HEK293 (cell line): ENCODE data around the gene PLEKHG4B.
A peak's percentile ranks its signal among the peaks of the same experiment; 100 is the strongest.
"Not testable (repeated sequence)": the region's sequence is repeated elsewhere in the genome, so short reads cannot be mapped to it uniquely, and the experiment has no call there.

ENCODE experiments used
- CTCF ChIA-PET: fragments of 350-600 bp; formaldehyde crosslinking; extraction: SDS; loops from one replicate; lab custom pipeline; 2021; ENCODE audit warnings: antibody characterized with exemption; lab: Yijun Ruan, JAX
- POLR2A ChIA-PET: fragments of 300-600 bp; formaldehyde crosslinking; extraction: SDS; loops from one replicate; lab custom pipeline; 2020; ENCODE audit warnings: antibody characterized with exemption, inconsistent platforms; lab: Yijun Ruan, JAX
- H3K27ac ChIP-seq: fragments of 200-500 bp; sonication (Bioruptor generic); 2 replicates; pipeline ENCODE4 v1.5.1; 2014; ENCODE audit warnings: low read depth, low read length, control low read depth, inconsistent platforms; ENCODE audit errors: extremely low read depth
- H3K36me3 ChIP-seq, 2 experiments: fragments of 200-500 bp in 1 of 2; sonication (Bioruptor generic) in 1 of 2; 1 replicate in 1 of 2; 2 replicates in 1 of 2; pipeline ENCODE4 v1.5.1; 2014 to 2017; ENCODE audit warnings: inconsistent platforms in 2 of 2, low read length in 2 of 2; ENCODE audit not compliant: control insufficient read depth in 2 of 2, insufficient read depth in 1 of 2
- H3K4me1 ChIP-seq: fragments of 200-500 bp; sonication (Bioruptor generic); 2 replicates; pipeline ENCODE4 v1.5.1; 2014; ENCODE audit warnings: mild to moderate bottlenecking, low read length, inconsistent platforms; ENCODE audit not compliant: control insufficient read depth, insufficient read depth
- H3K4me3 ChIP-seq: 2 replicates; pipeline ENCODE4 v1.5.1; 2011; ENCODE audit warnings: low read depth, mild to moderate bottlenecking, control low read depth, low read length, moderate library complexity
- H3K9me3 ChIP-seq: fragments of 200-500 bp; sonication (Bioruptor generic); 2 replicates; pipeline ENCODE4 v1.5.1; 2014; ENCODE audit warnings: low read depth, low read length, inconsistent platforms; ENCODE audit not compliant: control insufficient read depth, insufficient read depth
- SP7 ChIP-seq: fragments of 450-650 bp; formaldehyde crosslinking; IDR thresholded peaks from 2 replicates; pipeline ENCODE4 v1.5.1; 2016; ENCODE audit warnings: missing biosample characterization, missing genetic modification characterization
- ZNF341 ChIP-seq: fragments of 450-650 bp; formaldehyde crosslinking; IDR thresholded peaks from 2 replicates; pipeline ENCODE4; 2016; ENCODE audit warnings: low read depth, missing biosample characterization, missing genetic modification characterization
- ZNF48 ChIP-seq: fragments of 450-650 bp; formaldehyde crosslinking; IDR thresholded peaks from 2 replicates; pipeline ENCODE4 v1.5.1; 2016; ENCODE audit warnings: missing biosample characterization, missing genetic modification characterization
- ZNF596 ChIP-seq: fragments of 450-650 bp; IDR thresholded peaks from 2 replicates; pipeline ENCODE4 v1.5.0; 2018; ENCODE audit warnings: missing biosample characterization, mild to moderate bottlenecking, missing genetic modification characterization, moderate library complexity
- ZNF600 ChIP-seq: fragments of 450-650 bp; formaldehyde crosslinking; IDR thresholded peaks from 2 replicates; pipeline ENCODE4 v1.5.1; 2016; ENCODE audit warnings: missing biosample characterization, missing genetic modification characterization
- ZNF768 ChIP-seq: fragments of 450-650 bp; formaldehyde crosslinking; IDR thresholded peaks from 2 replicates; pipeline ENCODE4 v1.5.1; 2018; ENCODE audit warnings: missing biosample characterization, mild to moderate bottlenecking, missing genetic modification characterization
- ZXDB ChIP-seq: fragments of 450-650 bp; formaldehyde crosslinking; IDR thresholded peaks from 2 replicates; pipeline ENCODE4 v1.5.1; 2016; ENCODE audit warnings: missing biosample characterization, missing genetic modification characterization
- TF ChIP-seq, protein P1 (sequence below): fragments of 450-650 bp; formaldehyde crosslinking; IDR thresholded peaks from 2 replicates; pipeline ENCODE4 v1.5.1; 2017; ENCODE audit warnings: missing biosample characterization, missing genetic modification characterization
- TF ChIP-seq, protein P2 (sequence below): fragments of 450-650 bp; formaldehyde crosslinking; IDR thresholded peaks from 2 replicates; pipeline ENCODE4 v1.5.1; 2017; ENCODE audit warnings: missing biosample characterization, missing genetic modification characterization
- TF ChIP-seq, protein P3 (sequence below): IDR thresholded peaks from 2 replicates; pipeline ENCODE4 v1.6.1; 2011; ENCODE audit warnings: mild to moderate bottlenecking, low read depth, low read length, borderline replicate concordance
- TF ChIP-seq, protein P4 (sequence below): fragments of 450-650 bp; formaldehyde crosslinking; IDR thresholded peaks from 2 replicates; pipeline ENCODE4 v1.5.1; 2016; ENCODE audit warnings: missing biosample characterization, missing genetic modification characterization
- TF ChIP-seq, protein P5 (sequence below): fragments of 450-650 bp; formaldehyde crosslinking; IDR thresholded peaks from 2 replicates; pipeline ENCODE4 v1.5.1; 2016; ENCODE audit warnings: missing biosample characterization, missing genetic modification characterization

Gene PLEKHG4B

DNA sequence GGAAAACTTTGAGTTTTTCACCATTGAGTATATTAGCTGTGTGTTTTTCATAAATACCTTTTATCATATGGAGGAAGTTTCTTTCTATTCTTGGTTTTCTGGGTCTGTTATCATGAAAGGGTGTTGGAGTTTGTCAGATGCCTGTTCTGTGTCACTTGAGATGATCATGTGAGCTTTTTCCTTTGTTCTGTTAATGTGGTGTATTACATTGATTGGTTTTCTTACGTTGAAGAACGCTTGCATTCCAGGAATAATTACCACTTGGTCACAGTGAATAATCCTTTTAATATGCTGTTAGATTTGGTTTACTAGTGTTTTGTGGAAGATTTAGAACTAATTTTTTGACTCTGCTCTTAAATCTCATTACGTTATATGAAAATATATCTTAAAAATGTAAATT is 7.8 kb downstream of the PLEKHG4B start:
- Histone ChIP-seq H3K4me3 (no peak overlapping the region), H3K4me1 (no peaks in the 10 kb centered on the region), H3K27ac (no peak overlapping the region), H3K9me3 (no peaks in the 10 kb centered on the region), H3K36me3 (no peaks in the 10 kb centered on the region)
- no peak for TF ChIP-seq ZNF596 (tag by site-specific recombination)
- TF ChIP-seq ZXDB (tag by site-specific recombination) = no peak
- TF ChIP-seq, protein P1, sequence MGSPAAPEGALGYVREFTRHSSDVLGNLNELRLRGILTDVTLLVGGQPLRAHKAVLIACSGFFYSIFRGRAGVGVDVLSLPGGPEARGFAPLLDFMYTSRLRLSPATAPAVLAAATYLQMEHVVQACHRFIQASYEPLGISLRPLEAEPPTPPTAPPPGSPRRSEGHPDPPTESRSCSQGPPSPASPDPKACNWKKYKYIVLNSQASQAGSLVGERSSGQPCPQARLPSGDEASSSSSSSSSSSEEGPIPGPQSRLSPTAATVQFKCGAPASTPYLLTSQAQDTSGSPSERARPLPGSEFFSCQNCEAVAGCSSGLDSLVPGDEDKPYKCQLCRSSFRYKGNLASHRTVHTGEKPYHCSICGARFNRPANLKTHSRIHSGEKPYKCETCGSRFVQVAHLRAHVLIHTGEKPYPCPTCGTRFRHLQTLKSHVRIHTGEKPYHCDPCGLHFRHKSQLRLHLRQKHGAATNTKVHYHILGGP (tag by site-specific recombination) = peak; percentile 65; the same call in 1 of the 2 replicates
- TF ChIP-seq, protein P2, sequence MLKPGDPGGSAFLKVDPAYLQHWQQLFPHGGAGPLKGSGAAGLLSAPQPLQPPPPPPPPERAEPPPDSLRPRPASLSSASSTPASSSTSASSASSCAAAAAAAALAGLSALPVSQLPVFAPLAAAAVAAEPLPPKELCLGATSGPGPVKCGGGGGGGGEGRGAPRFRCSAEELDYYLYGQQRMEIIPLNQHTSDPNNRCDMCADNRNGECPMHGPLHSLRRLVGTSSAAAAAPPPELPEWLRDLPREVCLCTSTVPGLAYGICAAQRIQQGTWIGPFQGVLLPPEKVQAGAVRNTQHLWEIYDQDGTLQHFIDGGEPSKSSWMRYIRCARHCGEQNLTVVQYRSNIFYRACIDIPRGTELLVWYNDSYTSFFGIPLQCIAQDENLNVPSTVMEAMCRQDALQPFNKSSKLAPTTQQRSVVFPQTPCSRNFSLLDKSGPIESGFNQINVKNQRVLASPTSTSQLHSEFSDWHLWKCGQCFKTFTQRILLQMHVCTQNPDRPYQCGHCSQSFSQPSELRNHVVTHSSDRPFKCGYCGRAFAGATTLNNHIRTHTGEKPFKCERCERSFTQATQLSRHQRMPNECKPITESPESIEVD (tag by site-specific recombination) = peak; percentile 70
- TF ChIP-seq SP7 (tag by site-specific recombination) = 0 out of 2 replicates have a peak, but pooled peaks have one; percentile 13
- ChIA-PET CTCF (no interaction called here), POLR2A (no interaction called here)

DNA sequence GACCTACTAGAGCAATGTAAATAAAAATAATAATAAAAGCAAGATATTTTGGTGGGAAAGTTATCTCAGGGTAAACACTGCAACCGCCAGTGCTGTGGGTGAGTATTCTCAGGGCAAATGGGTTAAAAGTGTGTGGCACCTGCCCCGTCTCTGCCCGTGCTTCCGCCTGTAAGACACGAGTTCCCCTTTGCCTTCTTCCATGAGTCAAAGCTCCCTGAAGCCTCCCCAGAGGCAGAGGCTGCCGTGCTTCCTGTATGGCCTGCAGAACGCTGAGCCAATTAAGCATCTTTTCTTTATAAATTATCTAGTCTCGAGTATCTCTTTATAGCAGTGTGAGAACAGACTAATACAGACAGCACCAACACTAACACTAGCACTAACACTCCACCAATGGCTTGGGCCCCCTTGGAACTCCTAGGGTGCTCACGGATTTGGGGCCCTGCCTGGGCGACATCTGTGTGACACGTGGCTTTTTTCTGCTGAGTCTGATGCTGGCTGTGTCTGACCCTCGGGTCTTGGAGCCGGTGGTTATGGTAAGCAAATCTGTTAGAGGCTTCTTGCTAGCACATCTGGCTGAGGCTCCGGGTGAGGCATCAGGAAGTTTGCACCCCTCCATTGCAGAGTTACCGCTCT is 10.6 kb downstream of the PLEKHG4B start:
- Histone ChIP-seq H3K4me1 (no peaks in the 10 kb centered on the region), H3K27ac (no peak overlapping the region), H3K4me3 (no peak overlapping the region), H3K9me3 (no peaks in the 10 kb centered on the region), H3K36me3 (no peaks in the 10 kb centered on the region)
- CTCF ChIA-PET = no interaction called here
- POLR2A ChIA-PET = interaction anchor here (1.5 kb wide), 1 partner anchor 169 kb away, joined by 4 read pairs; the partner anchor contains the start of gene PDCD6
- TF ChIP-seq, protein P3, sequence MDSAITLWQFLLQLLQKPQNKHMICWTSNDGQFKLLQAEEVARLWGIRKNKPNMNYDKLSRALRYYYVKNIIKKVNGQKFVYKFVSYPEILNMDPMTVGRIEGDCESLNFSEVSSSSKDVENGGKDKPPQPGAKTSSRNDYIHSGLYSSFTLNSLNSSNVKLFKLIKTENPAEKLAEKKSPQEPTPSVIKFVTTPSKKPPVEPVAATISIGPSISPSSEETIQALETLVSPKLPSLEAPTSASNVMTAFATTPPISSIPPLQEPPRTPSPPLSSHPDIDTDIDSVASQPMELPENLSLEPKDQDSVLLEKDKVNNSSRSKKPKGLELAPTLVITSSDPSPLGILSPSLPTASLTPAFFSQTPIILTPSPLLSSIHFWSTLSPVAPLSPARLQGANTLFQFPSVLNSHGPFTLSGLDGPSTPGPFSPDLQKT = no peak
- TF ChIP-seq, protein P4, sequence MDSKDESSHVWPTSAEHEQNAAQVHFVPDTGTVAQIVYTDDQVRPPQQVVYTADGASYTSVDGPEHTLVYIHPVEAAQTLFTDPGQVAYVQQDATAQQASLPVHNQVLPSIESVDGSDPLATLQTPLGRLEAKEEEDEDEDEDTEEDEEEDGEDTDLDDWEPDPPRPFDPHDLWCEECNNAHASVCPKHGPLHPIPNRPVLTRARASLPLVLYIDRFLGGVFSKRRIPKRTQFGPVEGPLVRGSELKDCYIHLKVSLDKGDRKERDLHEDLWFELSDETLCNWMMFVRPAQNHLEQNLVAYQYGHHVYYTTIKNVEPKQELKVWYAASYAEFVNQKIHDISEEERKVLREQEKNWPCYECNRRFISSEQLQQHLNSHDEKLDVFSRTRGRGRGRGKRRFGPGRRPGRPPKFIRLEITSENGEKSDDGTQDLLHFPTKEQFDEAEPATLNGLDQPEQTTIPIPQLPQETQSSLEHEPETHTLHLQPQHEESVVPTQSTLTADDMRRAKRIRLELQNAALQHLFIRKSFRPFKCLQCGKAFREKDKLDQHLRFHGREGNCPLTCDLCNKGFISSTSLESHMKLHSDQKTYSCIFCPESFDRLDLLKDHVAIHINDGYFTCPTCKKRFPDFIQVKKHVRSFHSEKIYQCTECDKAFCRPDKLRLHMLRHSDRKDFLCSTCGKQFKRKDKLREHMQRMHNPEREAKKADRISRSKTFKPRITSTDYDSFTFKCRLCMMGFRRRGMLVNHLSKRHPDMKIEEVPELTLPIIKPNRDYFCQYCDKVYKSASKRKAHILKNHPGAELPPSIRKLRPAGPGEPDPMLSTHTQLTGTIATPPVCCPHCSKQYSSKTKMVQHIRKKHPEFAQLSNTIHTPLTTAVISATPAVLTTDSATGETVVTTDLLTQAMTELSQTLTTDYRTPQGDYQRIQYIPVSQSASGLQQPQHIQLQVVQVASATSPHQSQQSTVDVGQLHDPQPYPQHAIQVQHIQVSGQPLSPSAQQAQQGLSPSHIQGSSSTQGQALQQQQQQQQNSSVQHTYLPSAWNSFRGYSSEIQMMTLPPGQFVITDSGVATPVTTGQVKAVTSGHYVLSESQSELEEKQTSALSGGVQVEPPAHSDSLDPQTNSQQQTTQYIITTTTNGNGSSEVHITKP (tag by site-specific recombination) = no peak
- TF ChIP-seq ZNF341 (tag by site-specific recombination) = no peak
- no peak for TF ChIP-seq ZNF768
- TF ChIP-seq, protein P5, sequence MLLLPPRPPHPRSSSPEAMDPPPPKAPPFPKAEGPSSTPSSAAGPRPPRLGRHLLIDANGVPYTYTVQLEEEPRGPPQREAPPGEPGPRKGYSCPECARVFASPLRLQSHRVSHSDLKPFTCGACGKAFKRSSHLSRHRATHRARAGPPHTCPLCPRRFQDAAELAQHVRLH (tag by site-specific recombination) = no peak
- TF ChIP-seq ZNF48 (tag by site-specific recombination) = no peak
- TF ChIP-seq ZNF600 (tag by site-specific recombination) = peak; percentile 19; the same call in 1 of the 2 replicates

DNA sequence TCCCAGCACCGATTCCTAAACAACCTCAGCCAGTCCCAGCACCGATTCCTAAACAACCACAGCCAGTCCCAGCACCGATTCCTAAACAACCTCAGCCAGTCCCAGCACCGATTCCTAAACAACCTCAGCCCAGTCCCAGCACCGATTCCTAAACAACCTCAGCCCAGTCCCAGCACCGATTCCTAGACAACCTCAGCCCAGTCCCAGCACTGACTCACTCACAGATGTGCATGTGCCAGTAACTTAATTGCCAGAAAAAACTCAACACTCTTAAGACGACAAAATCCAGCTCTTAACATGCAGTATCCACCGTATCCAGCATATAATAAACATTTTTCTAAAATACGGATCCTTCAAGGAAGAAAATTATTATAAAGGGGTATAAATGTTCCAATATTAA is 12.1 kb downstream of the PLEKHG4B start:
- H3K36me3 ChIP-seq, POLR2A ChIA-PET, H3K4me1 ChIP-seq, H3K4me3 ChIP-seq, H3K9me3 ChIP-seq, H3K27ac ChIP-seq: not testable (repeated sequence)
- peak; percentile 67; the same call in 1 of the 2 replicates for TF ChIP-seq ZNF600 (tag by site-specific recombination)
- CTCF ChIA-PET = interaction anchor here (0.6 to 2.2 kb wide), 4 partner anchors 9 to 1276 kb away, joined by 3 to 6 read pairs (median 4); no protein-coding TSS in a partner anchor
